Tibial nerve (tissue), 4 donors: ENCODE data around the gene PSME3IP1. TPM values are rescaled to one million over a fixed set of nuclear protein-coding genes. Genes with fewer than 3 reads are reported as not detected.

Experiments
- DNase-seq, 2 donors: peaks; one replicate each; pipeline ENCODE4 v3.0.0-alpha.2; 2019; ENCODE audit warnings: low spot score in 2 of 2
- H3K27ac ChIP-seq, 4 donors: fragments of 200-600 bp; sonication (generic) in 3 of 4; one replicate each; pipeline ENCODE4 v1.5.1; 2017 to 2019; ENCODE audit warnings: mild to moderate bottlenecking in 1 of 4
- H3K27me3 ChIP-seq, 2 donors: fragments of 200-600 bp; sonication (generic) in 1 of 2; one replicate each; pipeline versions ENCODE4 v1.5.1 to v1.6.0; 2017 to 2019
- H3K36me3 ChIP-seq, 3 donors: fragments of 200-600 bp; sonication (generic); one replicate each; pipeline ENCODE4 v1.5.1; 2018 to 2019
- H3K4me1 ChIP-seq, 4 donors: fragments of 200-600 bp; sonication (generic) in 3 of 4; one replicate each; pipeline ENCODE4 v1.5.1; 2017 to 2019
- H3K4me3 ChIP-seq, 4 donors: fragments of 200-600 bp; sonication (generic) in 3 of 4; one replicate each; pipeline ENCODE4 v1.5.1; 2017 to 2019; ENCODE audit warnings: mild to moderate bottlenecking in 1 of 4, moderate library complexity in 1 of 4
- H3K9me3 ChIP-seq, 4 donors: fragments of 200-600 bp; sonication (generic) in 3 of 4; one replicate each; pipeline ENCODE4 v1.5.1; 2017 to 2019
- EP300 ChIP-seq, 2 donors: sonication (generic); formaldehyde crosslinking; IDR thresholded peaks; one replicate each; pipeline ENCODE4 v1.6.1; 2017; ENCODE audit warnings: antibody characterized with exemption in 2 of 2, mild to moderate bottlenecking in 1 of 2
- POLR2A ChIP-seq, 2 donors: fragments of 450-650 bp; IDR thresholded peaks; one replicate each; pipeline ENCODE4 v1.6.1; 2017; ENCODE audit warnings: antibody characterized with exemption in 2 of 2, mild to moderate bottlenecking in 2 of 2, moderate library complexity in 2 of 2
- WGBS, 2 donors: methylation state at CpG; one replicate each; pipeline ENCODE4 v1.1.5; 2018; 5-methylcytosine and 5-hydroxymethylcytosine counted together
- total RNA-seq, 4 donors: library from RNA; depleted of rRNA; stranded (reverse); fragments of >200 nt; gene quantifications; one replicate each; pipeline ENCODE4 v1.1.0, GENCODE V29; 2016
- TF ChIP-seq, protein P1 (sequence below), 5 experiments: fragments of 200-600 bp in 3 of 5; fragments of 450-650 bp in 2 of 5; sonication (generic) in 3 of 5; IDR thresholded peaks; one replicate each; pipeline ENCODE4 v1.5.1; 2016 to 2019; ENCODE audit warnings: antibody characterized with exemption in 5 of 5, mild to moderate bottlenecking in 3 of 5, moderate library complexity in 2 of 5

PSME3IP1 gene
- total RNA-seq, 4 donors from 2014 or later = 58.4 to 100 (median 69.7) TPM

DNA sequence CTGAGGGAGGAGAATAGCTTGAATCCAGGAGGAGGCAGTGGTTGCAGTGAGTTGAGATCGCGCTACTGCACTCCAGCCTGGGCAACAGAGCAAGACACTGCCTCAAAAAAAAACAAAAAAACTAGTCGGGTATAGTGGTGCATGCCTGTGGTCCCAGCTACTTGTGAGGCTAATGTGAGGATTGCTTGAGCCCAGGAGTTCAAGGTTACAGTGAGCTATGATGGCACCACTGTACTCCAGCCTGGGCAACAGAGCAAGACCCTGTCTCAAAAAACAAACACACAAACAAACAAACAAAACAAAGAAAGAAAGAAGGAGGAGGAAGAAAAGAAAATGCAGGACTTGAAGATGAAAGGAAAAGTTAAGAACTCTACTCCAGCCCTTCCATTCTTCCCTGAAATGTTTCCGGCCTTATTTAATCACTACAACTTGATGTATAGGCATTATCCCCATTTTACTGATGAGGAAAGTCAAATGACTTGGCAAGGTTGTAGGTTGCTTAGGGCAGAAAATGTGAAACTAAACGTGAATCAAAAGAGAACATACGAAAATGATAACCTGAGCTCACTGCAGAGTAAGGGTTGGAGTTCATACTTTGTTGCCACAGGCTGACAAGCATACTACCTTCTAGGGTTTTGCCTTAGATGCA is 30.0 kb downstream of the PSME3IP1 start:
- Histone ChIP-seq H3K4me1 (peaks cover 0 to 6% (median 0%) of the 10 kb centered on the region in 4 donors), H3K36me3 (peaks cover 0 to 76% (median 19%) of the 10 kb centered on the region in 3 donors), H3K4me3 (no peak overlapping the region), H3K9me3 (no peaks in the 10 kb centered on the region), H3K27ac (no peak overlapping the region), H3K27me3 (no peaks in the 10 kb centered on the region)
- WGBS, 2 donors = 81 to 92% methylated on average over 6 of the region's 6 CpGs
- no peak for DNase-seq
- TF ChIP-seq EP300 (IDR thresholded peaks at IDR 0.05) = no peak
- TF ChIP-seq, protein P1, sequence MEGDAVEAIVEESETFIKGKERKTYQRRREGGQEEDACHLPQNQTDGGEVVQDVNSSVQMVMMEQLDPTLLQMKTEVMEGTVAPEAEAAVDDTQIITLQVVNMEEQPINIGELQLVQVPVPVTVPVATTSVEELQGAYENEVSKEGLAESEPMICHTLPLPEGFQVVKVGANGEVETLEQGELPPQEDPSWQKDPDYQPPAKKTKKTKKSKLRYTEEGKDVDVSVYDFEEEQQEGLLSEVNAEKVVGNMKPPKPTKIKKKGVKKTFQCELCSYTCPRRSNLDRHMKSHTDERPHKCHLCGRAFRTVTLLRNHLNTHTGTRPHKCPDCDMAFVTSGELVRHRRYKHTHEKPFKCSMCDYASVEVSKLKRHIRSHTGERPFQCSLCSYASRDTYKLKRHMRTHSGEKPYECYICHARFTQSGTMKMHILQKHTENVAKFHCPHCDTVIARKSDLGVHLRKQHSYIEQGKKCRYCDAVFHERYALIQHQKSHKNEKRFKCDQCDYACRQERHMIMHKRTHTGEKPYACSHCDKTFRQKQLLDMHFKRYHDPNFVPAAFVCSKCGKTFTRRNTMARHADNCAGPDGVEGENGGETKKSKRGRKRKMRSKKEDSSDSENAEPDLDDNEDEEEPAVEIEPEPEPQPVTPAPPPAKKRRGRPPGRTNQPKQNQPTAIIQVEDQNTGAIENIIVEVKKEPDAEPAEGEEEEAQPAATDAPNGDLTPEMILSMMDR (IDR thresholded peaks at IDR 0.05) = no peak
- no peak for TF ChIP-seq POLR2A (IDR thresholded peaks at IDR 0.05)

DNA sequence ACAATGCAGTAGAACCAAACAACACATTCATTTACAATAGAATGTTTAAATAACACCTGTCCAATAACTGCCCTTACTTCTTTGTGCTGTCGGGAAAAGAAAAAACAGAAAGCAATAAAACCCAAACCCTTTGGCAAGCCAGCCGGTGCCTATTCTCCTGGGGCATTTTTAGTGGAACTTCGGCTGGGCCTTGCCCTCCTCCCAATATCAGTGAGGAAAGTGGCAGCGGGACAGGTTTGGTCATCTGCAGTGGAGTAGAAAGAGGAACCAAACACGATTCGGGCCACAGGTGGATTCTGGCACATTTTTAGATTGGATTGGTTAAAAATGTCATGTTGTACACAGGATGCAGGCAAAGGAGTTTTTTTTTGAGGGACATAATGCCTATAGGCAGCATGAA is 32.0 kb downstream of the PSME3IP1 start:
- Histone ChIP-seq H3K27ac (no peak overlapping the region), H3K9me3 (no peaks in the 10 kb centered on the region), H3K27me3 (no peaks in the 10 kb centered on the region), H3K4me1 (peaks cover 0 to 6% (median 0%) of the 10 kb centered on the region in 4 donors), H3K4me3 (no peak overlapping the region), H3K36me3 (peaks cover 0 to 79% (median 19%) of the 10 kb centered on the region in 3 donors)
- 74 to 77% methylated on average over 6 of the region's 6 CpGs for WGBS, 2 donors
- no peak for DNase-seq
- TF ChIP-seq POLR2A (IDR thresholded peaks at IDR 0.05) (no peak), EP300 (IDR thresholded peaks at IDR 0.05) (no peak)
- TF ChIP-seq, protein P1 (IDR thresholded peaks at IDR 0.05) = no peak

- H3K36me3 ChIP-seq = peaks cover 0 to 68% (median 19%) of the 10 kb centered on the region in 3 donors
- DNase-seq = no peak
- H3K9me3 ChIP-seq = no peaks in the 10 kb centered on the region
- TF ChIP-seq POLR2A (IDR thresholded peaks at IDR 0.05) (no peak), EP300 (IDR thresholded peaks at IDR 0.05) (no peak)
- TF ChIP-seq, protein P1 (IDR thresholded peaks at IDR 0.05) = no peak
- H3K27ac ChIP-seq = no peak overlapping the region
- H3K4me3 ChIP-seq = no peak overlapping the region
- WGBS, 2 donors = 78 to 82% methylated on average over 4 of the region's 4 CpGs
- no peaks in the 10 kb centered on the region for H3K27me3 ChIP-seq
- H3K4me1 ChIP-seq = peaks cover 0 to 21% (median 2%) of the 10 kb centered on the region in 4 donors
These were observed 33.4 kb downstream of the PSME3IP1 start for GRCh38 chr16:57152096-57153093.

GRCh38 chr16:57151369-57151768 is 34.5 kb downstream of the PSME3IP1 start:
- no peak overlapping the region for H3K27ac ChIP-seq
- no peaks in the 10 kb centered on the region for H3K9me3 ChIP-seq
- no peak for DNase-seq
- TF ChIP-seq EP300 (IDR thresholded peaks at IDR 0.05) (no peak), POLR2A (IDR thresholded peaks at IDR 0.05) (no peak)
- TF ChIP-seq, protein P1 (IDR thresholded peaks at IDR 0.05) = no peak
- no peak overlapping the region for H3K4me3 ChIP-seq
- WGBS, 2 donors = 59 to 81% methylated on average over 2 of the region's 2 CpGs
- peaks cover 0 to 31% (median 3%) of the 10 kb centered on the region in 4 donors for H3K4me1 ChIP-seq
- H3K27me3 ChIP-seq = no peaks in the 10 kb centered on the region
- peaks cover 0 to 58% (median 19%) of the 10 kb centered on the region in 3 donors for H3K36me3 ChIP-seq
